ENCODE results near the gene KCNIP4. TPM values are rescaled to one million over a fixed set of nuclear protein-coding genes. Genes with fewer than 3 reads are reported as not detected.

The KCNIP4 gene
- total and polyA plus RNA-seq, 2 donors (not counting 3 experiments of a cell fraction or from before 2014, with no cell fraction given): not detected

DNA sequence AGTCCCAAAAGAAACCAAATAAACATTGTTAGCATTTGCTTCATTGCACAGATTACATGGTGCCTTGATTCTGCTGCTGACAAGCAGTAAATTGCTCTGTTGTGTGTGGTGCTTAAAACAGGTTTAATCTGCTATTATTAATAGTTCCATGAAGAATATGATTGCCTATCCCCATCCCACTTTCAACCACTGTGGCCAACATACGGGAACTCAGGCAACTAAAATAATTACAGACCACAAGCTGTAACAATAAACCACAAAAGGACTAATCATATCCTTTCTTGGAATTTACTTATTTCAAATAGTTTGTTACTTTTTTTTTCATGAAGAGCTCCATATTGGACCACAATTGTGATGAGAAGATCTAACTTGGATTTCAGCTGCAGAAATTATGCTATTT, 1116.8 kb downstream of the KCNIP4 start:
- no peak overlapping the region for H3K9ac ChIP-seq (replicated peaks; ENCODE audit: extremely low read depth, insufficient read depth, low read length)
- H3K4me1 ChIP-seq (ENCODE audit: control insufficient read depth, extremely low read depth, insufficient read depth, low read length): peaks cover 7% of the 10 kb centered on the region
- no peak overlapping the region for H2AFZ ChIP-seq (ENCODE audit: low read depth, low read length)
- POLR2A ChIA-PET: no interaction called here
- no peaks in the 10 kb centered on the region for H4K20me1 ChIP-seq (replicated peaks; ENCODE audit: control insufficient read depth, extremely low read depth, insufficient read depth, low read length)
- dilution Hi-C loops (cut with MboI; ENCODE audit: extremely low pct_ligation_motif_present, low sequenced_read_pairs): no loop called here
- CTCF ChIA-PET: interaction anchor here (1.0 kb wide), 1 partner anchor 10 kb away, joined by 3 read pairs; no protein-coding TSS in a partner anchor
- no peaks in the 10 kb centered on the region for H3K9me1 ChIP-seq (replicated peaks; ENCODE audit: control insufficient read depth, extremely low read depth, insufficient read depth, low read length)
- H3K79me2 ChIP-seq (ENCODE audit: control insufficient read depth, insufficient read depth, low read length): no peaks in the 10 kb centered on the region
- TF ChIP-seq POLR2A (IDR thresholded peaks at IDR 0.05; ENCODE audit: low read depth, low read length): no peak
- no peak for TF ChIP-seq JUN (IDR thresholded peaks at IDR 0.05; ENCODE audit: borderline replicate concordance, insufficient read depth, insufficient read length, low read depth)
- TF ChIP-seq CTCF (IDR thresholded peaks at IDR 0.05; ENCODE audit: extremely low read depth in 1 of 2, insufficient read depth in 1 of 2, low read depth in 1 of 2, low read length in 2 of 2): no peak
- TF ChIP-seq EZH2 (IDR thresholded peaks at IDR 0.05; ENCODE audit: borderline replicate concordance, low read depth, low read length, severe bottlenecking): no peak
- no peak for TF ChIP-seq MAX (IDR thresholded peaks at IDR 0.05; ENCODE audit: insufficient read depth, insufficient read length)
- no peak for TF ChIP-seq MYC (IDR thresholded peaks at IDR 0.05; ENCODE audit: low read depth, low read length)
- TF ChIP-seq POLR2AphosphoS5 (IDR thresholded peaks at IDR 0.05; ENCODE audit: insufficient read depth, low read depth, low read length): no peak
- TF ChIP-seq GATA2 (IDR thresholded peaks at IDR 0.05; ENCODE audit: insufficient read depth, insufficient read length, low read depth, low read length): no peak
- TF ChIP-seq FOS (IDR thresholded peaks at IDR 0.05; ENCODE audit: borderline replicate concordance, insufficient read depth, low read length): no peak
- no peak overlapping the region for H3K27ac ChIP-seq (ENCODE audit: insufficient read depth, low read depth, low read length)
- BruUV-seq (replicated peaks): no TSS peak
- no peak for DNase-seq (ENCODE audit: low read depth, low spot score)
- H3K36me3 ChIP-seq (ENCODE audit: control insufficient read depth in 2 of 2, extremely low read depth in 1 of 2, insufficient read depth in 2 of 2, low read length in 2 of 2): no peaks in the 10 kb centered on the region
- no peak overlapping the region for H3K4me2 ChIP-seq (ENCODE audit: insufficient read depth, low read length)
- no peak for FAIRE-seq
- no peaks in the 10 kb centered on the region for H3K27me3 ChIP-seq (ENCODE audit: control insufficient read depth in 2 of 2, insufficient read depth in 2 of 2, low read length in 2 of 2)
- H3K9me3 ChIP-seq (replicated peaks; ENCODE audit: control insufficient read depth, insufficient read depth, low read length): no peaks in the 10 kb centered on the region
- no peak overlapping the region for H3K4me3 ChIP-seq (replicated peaks in 1 of 3; ENCODE audit: insufficient read depth in 1 of 3, low read depth in 1 of 3, low read length in 3 of 3)
- intact Hi-C loops (cut with micrococcal nuclease): loop anchor here (1.0 to 10.0 kb wide), 2 partner anchors 9 to 127 kb away; partner anchors contain the start of gene PACRGL

Measured in endothelial cell of umbilical vein (primary cell).